ENCODE data around the gene ALPK3. TPM values are rescaled to one million over a fixed set of nuclear protein-coding genes. Genes with fewer than 3 reads are reported as not detected.
A peak's percentile ranks its signal among the peaks of the same experiment; 100 is the strongest.

Gene ALPK3
- total RNA-seq, 1 donor: 0.36 TPM

GRCh38 chr15:84840255-84840654 is 23.1 kb downstream of the ALPK3 start:
- H3K27ac ChIP-seq (ENCODE audit: low read depth, low read length): peak overlapping the region; percentile 67
- H3K36me3 ChIP-seq (ENCODE audit: insufficient read depth, low read length): no peaks in the 10 kb centered on the region
- no peak for TF ChIP-seq CTCF (IDR thresholded peaks at IDR 0.05; ENCODE audit: extremely low read depth, low read depth, low read length)
- no peak overlapping the region for H3K4me3 ChIP-seq (ENCODE audit: insufficient read depth, low read length)
- no peaks in the 10 kb centered on the region for H3K79me2 ChIP-seq (ENCODE audit: insufficient read depth, low read length)
- peaks cover 12% of the 10 kb centered on the region for H3K4me1 ChIP-seq (ENCODE audit: insufficient read depth, low read length)
- DNase-seq (ENCODE audit: insufficient read length, low spot score, missing footprints): no peak
- no peak overlapping the region for H3K4me2 ChIP-seq (ENCODE audit: insufficient read depth, low read length)
- H3K27me3 ChIP-seq (ENCODE audit: insufficient read depth, low read length): no peaks in the 10 kb centered on the region
- no peaks in the 10 kb centered on the region for H4K20me1 ChIP-seq (ENCODE audit: insufficient read depth, low read length)
- no peaks in the 10 kb centered on the region for H3K9me3 ChIP-seq (ENCODE audit: low read depth, low read length)
- H2AFZ ChIP-seq (ENCODE audit: low read length): no peak overlapping the region

GRCh38 chr15:84840741-84841429 is 23.7 kb downstream of the ALPK3 start:
- no peaks in the 10 kb centered on the region for H3K27me3 ChIP-seq (ENCODE audit: insufficient read depth, low read length)
- H2AFZ ChIP-seq (ENCODE audit: low read length): no peak overlapping the region
- H3K4me3 ChIP-seq (ENCODE audit: insufficient read depth, low read length): no peak overlapping the region
- H4K20me1 ChIP-seq (ENCODE audit: insufficient read depth, low read length): no peaks in the 10 kb centered on the region
- H3K36me3 ChIP-seq (ENCODE audit: insufficient read depth, low read length): no peaks in the 10 kb centered on the region
- peaks cover 12% of the 10 kb centered on the region for H3K4me1 ChIP-seq (ENCODE audit: insufficient read depth, low read length)
- no peaks in the 10 kb centered on the region for H3K9me3 ChIP-seq (ENCODE audit: low read depth, low read length)
- DNase-seq (ENCODE audit: insufficient read length, low spot score, missing footprints): peak; percentile 94
- H3K27ac ChIP-seq (ENCODE audit: low read depth, low read length): peak overlapping the region; percentile 67
- H3K79me2 ChIP-seq (ENCODE audit: insufficient read depth, low read length): no peaks in the 10 kb centered on the region
- TF ChIP-seq CTCF (IDR thresholded peaks at IDR 0.05; ENCODE audit: extremely low read depth, low read depth, low read length): no peak
- H3K4me2 ChIP-seq (ENCODE audit: insufficient read depth, low read length): no peak overlapping the region

GRCh38 chr15:84842781-84843180 is 25.6 kb downstream of the ALPK3 start:
- no peaks in the 10 kb centered on the region for H3K36me3 ChIP-seq (ENCODE audit: insufficient read depth, low read length)

More at GRCh38 chr15:84842781-84843180, 25.6 kb downstream of the ALPK3 start:
- H3K79me2 ChIP-seq (ENCODE audit: insufficient read depth, low read length): no peaks in the 10 kb centered on the region
- H4K20me1 ChIP-seq (ENCODE audit: insufficient read depth, low read length): no peaks in the 10 kb centered on the region
- H3K27ac ChIP-seq (ENCODE audit: low read depth, low read length): no peak overlapping the region
- no peak overlapping the region for H3K4me3 ChIP-seq (ENCODE audit: insufficient read depth, low read length)
- no peaks in the 10 kb centered on the region for H3K27me3 ChIP-seq (ENCODE audit: insufficient read depth, low read length)
- peak; percentile 82 for DNase-seq (ENCODE audit: insufficient read length, low spot score, missing footprints)
- no peak overlapping the region for H2AFZ ChIP-seq (ENCODE audit: low read length)
- H3K4me1 ChIP-seq (ENCODE audit: insufficient read depth, low read length): peaks cover 12% of the 10 kb centered on the region
- no peak for TF ChIP-seq CTCF (IDR thresholded peaks at IDR 0.05; ENCODE audit: extremely low read depth, low read depth, low read length)
- H3K9me3 ChIP-seq (ENCODE audit: low read depth, low read length): no peaks in the 10 kb centered on the region
- H3K4me2 ChIP-seq (ENCODE audit: insufficient read depth, low read length): no peak overlapping the region
